AG10803 (cell line): ENCODE results near the gene ATRN.
A peak's percentile ranks its signal among the peaks of the same experiment; 100 is the strongest.
"Not testable (repeated sequence)": the region's sequence is repeated elsewhere in the genome, so short reads cannot be mapped to it uniquely, and the experiment has no call there.

Experiments
- DNase-seq: peaks from one replicate; pipeline ENCODE4 v3.0.0; 2010; ENCODE audit warnings: low read depth
- H3K4me3 ChIP-seq: 2 replicates; pipeline ENCODE4 v1.5.1; 2011; ENCODE audit warnings: mild to moderate bottlenecking, low read length, control low read depth
- CTCF ChIP-seq: conservative IDR thresholded peaks from 2 replicates; pipeline ENCODE4 v1.5.1; 2011; ENCODE audit warnings: mild to moderate bottlenecking, low read length, control low read depth, inconsistent platforms

Gene ATRN

GRCh38 chr20:3590164-3590563 lies 119.3 kb downstream of the ATRN start:
- no peak for TF ChIP-seq CTCF

GRCh38 chr20:3592931-3593330 lies 122.1 kb downstream of the ATRN start:
- no peak for TF ChIP-seq CTCF
- no peak overlapping the region for H3K4me3 ChIP-seq
- DNase-seq = no peak

More at GRCh38 chr20:3590164-3590563, 119.3 kb downstream of the ATRN start:
- no peak for DNase-seq
- H3K4me3 ChIP-seq = no peak overlapping the region

- no peak for DNase-seq
- H3K4me3 ChIP-seq = no peak overlapping the region
Observed at GRCh38 chr20:3595541-3595940, 124.7 kb downstream of the ATRN start.

GRCh38 chr20:3603108-3603507 lies 132.3 kb downstream of the ATRN start:
- no peak for DNase-seq
- TF ChIP-seq CTCF = no peak
- no peak overlapping the region for H3K4me3 ChIP-seq

More at GRCh38 chr20:3595541-3595940, 124.7 kb downstream of the ATRN start:
- TF ChIP-seq CTCF = no peak

- not testable (repeated sequence) for DNase-seq, H3K4me3 ChIP-seq
Observed at GRCh38 chr20:3605386-3605886, 134.6 kb downstream of the ATRN start.

- DNase-seq = peak; percentile 48
- no peak overlapping the region for H3K4me3 ChIP-seq
Observed at GRCh38 chr20:3606021-3606420, 135.2 kb downstream of the ATRN start.

GRCh38 chr20:3611901-3612300 lies 141.1 kb downstream of the ATRN start:
- no peak for DNase-seq
- H3K4me3 ChIP-seq = no peak overlapping the region
- no peak for TF ChIP-seq CTCF

More at GRCh38 chr20:3606021-3606420, 135.2 kb downstream of the ATRN start:
- no peak for TF ChIP-seq CTCF
